Medulla oblongata (tissue), 1 donor: ENCODE measurements around the gene PHACTR1.

ENCODE experiments used
- DNase-seq: peaks from one replicate; pipeline ENCODE4 v3.0.0-alpha.2; 2015; ENCODE audit errors: extremely low spot score

Gene PHACTR1

GRCh38 chr6:13261464-13261994, 545.0 kb downstream of the PHACTR1 start:
- DNase-seq = peak; percentile 76

GRCh38 chr6:13262302-13263230, 546.0 kb downstream of the PHACTR1 start:
- DNase-seq = no peak

- DNase-seq = no peak
These were observed 547.1 kb downstream of the PHACTR1 start for GRCh38 chr6:13263669-13264068.

- DNase-seq = no peak
These were observed 550.6 kb downstream of the PHACTR1 start for GRCh38 chr6:13267142-13267651.

GRCh38 chr6:13268913-13269518, 552.4 kb downstream of the PHACTR1 start:
- no peak for DNase-seq

- peak; percentile 68 for DNase-seq
These were observed 555.8 kb downstream of the PHACTR1 start for GRCh38 chr6:13272131-13273046.

- DNase-seq = peak; percentile 71
These were observed 556.8 kb downstream of the PHACTR1 start for GRCh38 chr6:13273202-13273930.

- DNase-seq = peak; percentile 70
These were observed 557.6 kb downstream of the PHACTR1 start for GRCh38 chr6:13273931-13274706.

GRCh38 chr6:13274707-13275434, 558.3 kb downstream of the PHACTR1 start:
- no peak for DNase-seq

GRCh38 chr6:13275435-13275989, 558.9 kb downstream of the PHACTR1 start:
- no peak for DNase-seq

GRCh38 chr6:13277231-13277630, 560.7 kb downstream of the PHACTR1 start:
- DNase-seq = no peak

GRCh38 chr6:13278164-13278563, 561.6 kb downstream of the PHACTR1 start:
- DNase-seq = no peak

GRCh38 chr6:13278991-13279390, 562.4 kb downstream of the PHACTR1 start:
- no peak for DNase-seq

- DNase-seq = no peak
These were observed 563.7 kb downstream of the PHACTR1 start for GRCh38 chr6:13280254-13280653.

- DNase-seq = no peak
These were observed 565.1 kb downstream of the PHACTR1 start for GRCh38 chr6:13281686-13282085.

- no peak for DNase-seq
These were observed 566.0 kb downstream of the PHACTR1 start for GRCh38 chr6:13282393-13283069.

GRCh38 chr6:13283331-13283730, 566.8 kb downstream of the PHACTR1 start:
- DNase-seq = no peak

- DNase-seq = no peak
These were observed 568.1 kb downstream of the PHACTR1 start for GRCh38 chr6:13284646-13285045.
